ENCODE measurements around the gene SMU1.

DNA sequence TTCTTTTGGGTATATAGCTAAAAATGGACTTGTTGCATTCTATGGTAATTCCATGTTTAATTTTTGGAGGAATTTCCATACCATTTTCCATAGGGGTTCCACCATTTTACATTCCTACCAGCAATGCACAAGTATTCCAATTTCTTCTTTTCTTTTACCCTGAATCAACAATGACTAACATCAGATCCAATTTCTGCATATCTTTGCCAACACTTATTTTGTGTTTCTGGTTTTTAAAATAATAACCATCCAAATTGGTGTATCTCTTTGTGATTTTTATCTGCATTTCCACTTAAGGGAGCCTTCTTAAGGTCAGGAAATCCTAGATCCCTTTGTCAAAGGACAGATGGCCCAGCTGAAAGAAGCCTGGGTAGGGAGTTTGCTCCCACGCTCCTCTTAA lies 29.5 kb upstream of the SMU1 start:
- TF ChIP-seq, protein P1, sequence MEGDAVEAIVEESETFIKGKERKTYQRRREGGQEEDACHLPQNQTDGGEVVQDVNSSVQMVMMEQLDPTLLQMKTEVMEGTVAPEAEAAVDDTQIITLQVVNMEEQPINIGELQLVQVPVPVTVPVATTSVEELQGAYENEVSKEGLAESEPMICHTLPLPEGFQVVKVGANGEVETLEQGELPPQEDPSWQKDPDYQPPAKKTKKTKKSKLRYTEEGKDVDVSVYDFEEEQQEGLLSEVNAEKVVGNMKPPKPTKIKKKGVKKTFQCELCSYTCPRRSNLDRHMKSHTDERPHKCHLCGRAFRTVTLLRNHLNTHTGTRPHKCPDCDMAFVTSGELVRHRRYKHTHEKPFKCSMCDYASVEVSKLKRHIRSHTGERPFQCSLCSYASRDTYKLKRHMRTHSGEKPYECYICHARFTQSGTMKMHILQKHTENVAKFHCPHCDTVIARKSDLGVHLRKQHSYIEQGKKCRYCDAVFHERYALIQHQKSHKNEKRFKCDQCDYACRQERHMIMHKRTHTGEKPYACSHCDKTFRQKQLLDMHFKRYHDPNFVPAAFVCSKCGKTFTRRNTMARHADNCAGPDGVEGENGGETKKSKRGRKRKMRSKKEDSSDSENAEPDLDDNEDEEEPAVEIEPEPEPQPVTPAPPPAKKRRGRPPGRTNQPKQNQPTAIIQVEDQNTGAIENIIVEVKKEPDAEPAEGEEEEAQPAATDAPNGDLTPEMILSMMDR (IDR thresholded peaks at IDR 0.05), result no peak
- TF ChIP-seq ZFX (IDR thresholded peaks at IDR 0.05; ENCODE audit: borderline replicate concordance), result no peak

Measured in 22Rv1 (cell line).